Measurements from ENCODE around the gene COQ5.
"Not testable (repeated sequence)": the region's sequence is repeated elsewhere in the genome, so short reads cannot be mapped to it uniquely, and the experiment has no call there.

COQ5 gene

GRCh38 chr12:120522568-120522967 lies 6.4 kb downstream of the COQ5 start:
- no peak for DNase-seq

- DNase-seq = not testable (repeated sequence)
These were observed 9.6 kb downstream of the COQ5 start for GRCh38 chr12:120519324-120519723.

- DNase-seq = no peak
These were observed 13.5 kb downstream of the COQ5 start for GRCh38 chr12:120515496-120515895.

GRCh38 chr12:120514002-120514401 lies 15.0 kb downstream of the COQ5 start:
- DNase-seq = no peak

DNA sequence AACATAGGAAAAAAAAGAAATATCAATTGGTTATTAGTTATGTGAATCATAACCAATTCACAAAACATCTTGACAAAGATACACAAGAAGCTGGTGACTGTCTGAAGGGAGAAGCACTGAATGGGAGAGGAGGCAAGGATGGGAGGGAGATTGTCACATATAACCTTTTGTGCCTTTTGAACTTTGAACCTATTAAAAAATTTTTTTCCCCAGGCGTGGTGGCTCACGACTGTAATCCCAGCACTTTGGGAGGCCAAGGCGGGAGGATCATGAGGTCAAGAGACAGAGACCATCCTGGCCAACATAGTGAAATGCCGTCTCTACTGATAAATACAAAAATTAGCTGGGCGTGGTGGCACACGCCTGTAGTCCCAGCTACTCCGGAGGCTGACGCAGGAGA lies 20.4 kb downstream of the COQ5 start:
- no peak for DNase-seq

- no peak for DNase-seq
These were observed 24.4 kb downstream of the COQ5 start for GRCh38 chr12:120504587-120504986.

- DNase-seq = no peak
These were observed 28.4 kb downstream of the COQ5 start for GRCh38 chr12:120500581-120500980.

DNA sequence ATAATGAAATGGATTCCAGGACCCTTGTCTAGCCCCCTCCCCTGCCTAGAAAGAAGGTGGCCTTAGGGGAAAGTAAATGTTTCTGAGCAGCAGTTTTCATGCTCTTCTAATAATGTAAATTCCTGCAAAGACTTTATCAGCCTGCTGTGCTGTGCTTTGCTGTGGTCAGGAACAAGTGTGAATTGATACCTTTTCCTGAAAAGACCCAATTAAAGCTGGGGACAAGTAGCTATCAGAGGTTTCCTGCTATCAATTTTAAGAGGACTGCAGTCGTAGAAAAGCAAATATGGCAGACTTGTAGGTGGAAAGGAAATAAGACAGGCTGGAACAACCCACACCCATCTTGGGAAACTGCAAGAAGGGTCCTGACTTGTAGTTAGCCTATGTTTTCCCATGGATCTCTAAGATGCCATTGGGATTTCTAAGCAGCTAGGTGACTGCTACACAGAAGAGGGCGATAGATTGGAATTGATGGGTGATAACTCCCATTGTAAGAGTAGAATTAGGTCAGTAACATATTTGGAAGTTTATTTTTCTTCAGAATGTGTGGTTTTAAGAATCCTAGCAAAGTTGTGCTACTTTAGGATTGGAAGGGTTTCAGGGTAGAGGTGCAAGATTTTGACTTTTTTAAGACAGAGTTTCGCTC lies 30.0 kb downstream of the COQ5 start:
- DNase-seq = no peak

- no peak for DNase-seq
These were observed 31.3 kb downstream of the COQ5 start for GRCh38 chr12:120497524-120498150.

DNA sequence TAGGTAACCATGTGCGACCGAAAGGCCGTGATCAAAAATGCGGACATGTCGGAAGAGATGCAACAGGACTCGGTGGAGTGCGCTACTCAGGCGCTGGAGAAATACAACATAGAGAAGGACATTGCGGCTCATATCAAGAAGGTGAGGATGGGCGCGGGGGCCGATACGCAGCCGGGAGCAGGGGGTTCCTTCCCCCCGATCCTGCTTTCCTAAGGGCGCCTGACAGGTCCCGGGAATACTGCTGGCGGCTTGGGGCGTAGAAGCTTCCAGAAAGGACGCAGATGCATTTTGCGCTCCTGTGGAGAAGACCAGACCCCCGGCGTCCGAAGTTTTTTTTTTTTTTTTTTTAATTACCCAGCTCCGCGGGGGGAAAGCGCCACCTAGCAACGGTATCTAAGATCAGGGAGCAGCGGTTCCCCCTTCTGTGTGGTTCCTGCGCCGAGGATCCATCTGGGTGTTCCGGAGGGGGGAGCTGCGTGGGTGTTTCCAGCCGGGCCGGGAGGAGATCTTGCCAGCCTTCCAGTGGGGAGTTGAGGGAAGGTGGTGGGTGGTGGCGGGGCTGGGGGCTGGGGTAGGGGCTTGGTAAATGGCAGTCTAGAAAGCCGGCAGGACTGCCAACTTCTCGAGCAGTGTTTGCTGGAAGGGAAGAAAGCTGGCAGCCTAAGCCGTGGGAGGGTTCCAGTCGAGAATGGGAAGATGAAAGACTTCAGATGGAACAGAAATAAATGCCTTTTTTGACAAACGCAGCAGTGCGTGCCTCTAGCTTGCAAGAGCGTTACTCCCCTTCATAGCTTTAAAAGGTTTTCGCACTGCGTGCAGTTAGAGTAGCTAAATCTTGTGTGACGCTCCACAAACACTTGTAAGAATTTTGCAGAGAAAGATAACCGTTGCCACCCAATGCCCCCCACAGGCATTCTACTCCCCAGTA lies 32.3 kb downstream of the COQ5 start:
- DNase-seq = peak; percentile 17 to 67

- peak; percentile 95 to 96 for DNase-seq
These were observed 33.1 kb downstream of the COQ5 start, which contains the start of gene DYNLL1 for GRCh38 chr12:120495731-120496412. DYNLL1 (plus strand) TSS chr12:120496113; CDS start chr12:120496422, 309 bp downstream.

DNA sequence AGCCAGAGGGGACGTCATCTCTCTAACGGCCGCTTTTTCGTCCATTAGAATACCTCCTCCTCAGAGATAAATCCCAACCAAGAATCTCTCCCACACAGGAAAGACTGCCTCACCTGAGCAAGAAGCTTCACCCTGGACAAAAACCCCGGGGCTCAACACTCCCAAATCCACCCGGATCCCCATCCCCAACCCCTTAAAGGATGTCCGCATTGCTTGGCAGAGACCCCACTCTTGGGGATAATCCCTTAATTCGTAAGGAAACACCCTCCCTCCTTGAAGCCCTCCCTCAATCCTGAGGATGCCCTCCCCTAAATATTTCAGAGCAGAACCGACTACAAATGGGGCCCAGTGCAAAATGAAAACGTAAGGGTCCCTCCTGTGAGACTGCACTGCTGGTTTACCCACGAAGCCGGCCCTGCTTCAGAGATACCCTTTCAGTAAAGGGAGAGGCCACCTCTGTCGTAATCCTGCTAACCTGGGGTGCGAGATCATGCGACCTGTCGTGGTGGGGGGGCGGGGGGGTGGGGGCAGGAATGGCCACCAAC lies 33.7 kb downstream of the COQ5 start:
- DNase-seq = no peak

DNA sequence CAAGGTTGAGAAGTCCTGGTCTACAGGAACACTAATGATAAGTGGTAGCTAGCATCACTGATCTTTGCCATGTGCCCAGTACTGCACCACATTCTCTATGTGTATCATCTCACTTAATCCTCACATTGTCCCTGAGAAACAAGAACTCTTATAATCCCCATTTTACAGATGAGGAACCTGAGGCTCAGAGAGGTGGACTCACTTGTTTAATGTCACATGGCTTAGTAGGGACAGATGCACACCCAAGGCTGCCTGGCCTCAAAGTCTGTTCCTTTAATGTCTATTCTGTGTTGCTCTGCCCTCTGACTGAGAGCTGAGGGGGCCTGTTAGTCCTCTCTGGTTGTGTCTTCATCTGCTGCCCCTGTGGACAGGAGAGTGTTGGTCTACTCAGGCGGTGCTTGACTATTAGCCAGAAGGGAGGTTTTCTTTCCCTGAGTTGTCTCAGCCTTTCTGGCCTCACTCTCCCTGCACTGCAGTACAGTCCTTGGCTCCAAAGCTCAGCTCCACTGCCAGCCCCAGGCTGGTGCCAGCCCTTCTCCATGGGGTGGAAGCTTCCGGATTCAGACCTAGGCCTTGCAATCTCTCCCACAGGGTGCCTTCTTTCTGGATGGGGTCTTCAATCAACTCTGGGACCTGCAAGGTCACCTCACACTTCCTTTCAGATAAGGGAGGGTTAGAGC lies 38.0 kb downstream of the COQ5 start:
- DNase-seq = no peak

GRCh38 chr12:120490325-120490724 lies 38.6 kb downstream of the COQ5 start:
- no peak for DNase-seq

GRCh38 chr12:120489018-120489417 lies 39.9 kb downstream of the COQ5 start:
- peak in 1 of 2 experiments; percentile 13 for DNase-seq

- no peak for DNase-seq
These were observed 40.8 kb downstream of the COQ5 start for GRCh38 chr12:120488057-120488640.

DNA sequence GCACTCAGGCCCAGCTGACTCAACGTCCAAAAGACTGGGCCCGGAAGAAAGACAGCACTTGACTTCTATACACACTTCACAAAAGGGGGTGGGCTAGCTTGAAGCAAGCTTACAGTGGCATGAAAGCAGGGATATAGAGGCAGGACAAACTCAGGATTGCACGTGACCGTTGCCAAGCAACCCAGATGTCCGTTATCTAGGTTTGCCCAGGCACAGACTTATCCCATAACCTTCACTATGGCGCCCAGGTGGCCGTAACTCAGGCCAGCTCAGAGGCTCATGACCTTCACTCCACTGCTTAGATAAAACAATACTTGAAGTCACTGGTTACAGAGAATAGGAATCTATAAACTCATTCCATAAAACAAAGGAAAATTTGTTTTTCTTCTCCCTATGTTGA lies 41.4 kb downstream of the COQ5 start:
- DNase-seq = not testable (repeated sequence)

GRCh38 chr12:120485961-120486881 lies 42.7 kb downstream of the COQ5 start:
- no peak for DNase-seq

GRCh38 chr12:120483621-120484020 lies 45.3 kb downstream of the COQ5 start:
- no peak for DNase-seq

DNA sequence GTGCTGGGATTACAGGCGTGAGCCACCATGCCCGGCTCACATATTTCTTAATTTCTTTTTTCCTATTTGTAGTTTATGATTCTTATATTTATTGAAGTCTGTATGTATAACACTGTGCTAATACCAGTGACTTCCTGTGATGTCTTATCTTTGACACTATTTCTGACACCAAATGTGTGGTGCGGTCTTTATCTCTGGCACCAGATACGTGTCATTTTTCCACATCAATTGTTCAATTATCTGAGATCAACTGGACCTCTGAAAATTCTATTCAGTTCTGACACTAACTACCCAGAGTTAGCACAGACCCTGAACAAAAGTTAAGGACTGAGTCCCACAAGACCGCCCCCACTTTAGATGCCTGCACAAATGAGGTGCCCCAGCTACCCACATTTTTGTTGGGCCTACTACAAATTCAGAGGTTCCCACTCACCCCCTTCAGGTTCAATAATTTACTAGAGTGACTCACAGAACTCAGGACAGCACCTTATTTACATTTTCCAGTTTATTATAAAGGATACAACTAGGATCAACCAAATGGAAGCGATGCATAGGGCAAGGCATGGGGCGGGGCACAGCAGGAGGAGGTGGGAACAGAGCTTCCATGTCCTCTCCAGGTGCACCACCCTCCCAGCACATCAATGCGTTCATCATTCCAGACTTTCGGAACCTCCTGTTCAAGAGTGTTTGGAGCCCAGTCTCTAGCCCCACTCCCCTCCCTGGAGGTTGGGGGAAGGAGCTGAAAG lies 47.8 kb downstream of the COQ5 start:
- DNase-seq = no peak
